IMR-90 (cell line): ENCODE data around the gene SLC27A6. TPM values are rescaled to one million over a fixed set of nuclear protein-coding genes. Genes with fewer than 3 reads are reported as not detected.

Experiments used
- ATAC-seq: fragments of 200-7000 bp; cut with Tn5 transposase; 2 replicates; pipeline ENCODE4 v1.9.1; 2020; ENCODE audit warnings: low read depth, mild to moderate bottlenecking, moderate library complexity
- BruUV-seq: library from RNA; stranded (reverse); fragments of 400-500 nt; replicated peaks from 2 replicates; lab custom pipeline; 2021; lab: Mats Ljungman, UMichigan
- CTCF ChIA-PET: fragments of 300-600 bp; formaldehyde crosslinking; extraction: SDS; loops from one replicate; lab custom pipeline; 2021; ENCODE audit warnings: antibody characterized with exemption; lab: Yijun Ruan, JAX
- POLR2A ChIA-PET: fragments of 300-600 bp; sonication (Branson Sonifier 250); formaldehyde crosslinking; loops from one replicate; lab custom pipeline; 2022; ENCODE audit warnings: antibody characterized with exemption; ENCODE audit not compliant: unreplicated experiment; lab: Charles Lee
- DNase-seq: peaks from one replicate; pipeline ENCODE4 v3.0.0; 2013
- H2AFZ ChIP-seq: replicated peaks from 2 replicates; pipeline ENCODE3; 2013; ENCODE audit warnings: low read length, mild to moderate bottlenecking; ENCODE audit not compliant: poor library complexity
- H2AK5ac ChIP-seq: 2 replicates; pipeline ENCODE4 v1.6.1; 2013; ENCODE audit warnings: low read depth, low read length, inconsistent platforms
- H2AK9ac ChIP-seq: replicated peaks from 2 replicates; pipeline ENCODE3; 2013; ENCODE audit warnings: mild to moderate bottlenecking, low read depth, low read length, moderate library complexity; ENCODE audit not compliant: poor library complexity
- H2BK120ac ChIP-seq: 2 replicates; pipeline ENCODE4 v1.6.1; 2013; ENCODE audit warnings: low read depth, low read length, inconsistent platforms
- H2BK15ac ChIP-seq: 3 replicates; pipeline ENCODE4 v1.6.1; 2013; ENCODE audit warnings: low read depth, low read length, inconsistent platforms
- H2BK20ac ChIP-seq: 2 replicates; pipeline ENCODE4 v1.6.1; 2013; ENCODE audit warnings: low read depth, mild to moderate bottlenecking, inconsistent platforms, low read length, moderate library complexity
- H2BK5ac ChIP-seq: 2 replicates; pipeline ENCODE4 v1.6.1; 2013; ENCODE audit warnings: mild to moderate bottlenecking, low read depth, low read length, inconsistent platforms; ENCODE audit not compliant: poor library complexity, severe bottlenecking
- H3K14ac ChIP-seq: replicated peaks from 2 replicates; pipeline ENCODE4 v1.6.1; 2013; ENCODE audit warnings: low read depth, low read length, inconsistent platforms
- H3K18ac ChIP-seq: 2 replicates; pipeline ENCODE4 v1.6.1; 2013; ENCODE audit warnings: low read depth, low read length, control low read depth
- H3K23ac ChIP-seq: 2 replicates; pipeline ENCODE4 v1.6.1; 2013; ENCODE audit warnings: low read depth, low read length, inconsistent platforms
- H3K27ac ChIP-seq: 2 replicates; pipeline ENCODE4 v1.5.1; 2013; ENCODE audit warnings: mild to moderate bottlenecking, control low read depth, low read length; ENCODE audit not compliant: insufficient read depth
- H3K27me3 ChIP-seq: 2 replicates; pipeline ENCODE4 v1.6.1; 2013; ENCODE audit warnings: low read length; ENCODE audit not compliant: control insufficient read depth, insufficient read depth
- H3K36me3 ChIP-seq: 2 replicates; pipeline ENCODE4 v1.6.1; 2013; ENCODE audit warnings: low read length, mixed read lengths; ENCODE audit not compliant: control insufficient read depth, insufficient read depth
- H3K4ac ChIP-seq: 2 replicates; pipeline ENCODE4 v1.6.1; 2013; ENCODE audit warnings: low read depth, low read length, inconsistent platforms
- H3K4me1 ChIP-seq: 2 replicates; pipeline ENCODE4 v1.6.1; 2013; ENCODE audit warnings: low read length, mixed read lengths; ENCODE audit not compliant: control insufficient read depth, insufficient read depth
- H3K4me2 ChIP-seq: 2 replicates; pipeline ENCODE4 v1.6.1; 2013; ENCODE audit warnings: low read depth, mild to moderate bottlenecking, control low read depth, low read length, moderate library complexity
- H3K4me3 ChIP-seq: 2 replicates; pipeline ENCODE4 v1.5.1; 2013; ENCODE audit warnings: low read depth, mild to moderate bottlenecking, control low read depth, low read length, moderate library complexity; ENCODE audit not compliant: insufficient read depth
- H3K56ac ChIP-seq: 2 replicates; pipeline ENCODE4 v1.6.1; 2013; ENCODE audit warnings: low read length, inconsistent platforms; ENCODE audit not compliant: insufficient read depth; ENCODE audit errors: extremely low read depth
- H3K79me1 ChIP-seq, 2 experiments: 2 replicates each; pipeline ENCODE4 v1.6.1; 2013; ENCODE audit warnings: low read length in 2 of 2, inconsistent platforms in 1 of 2, low read depth in 1 of 2
- H3K9ac ChIP-seq: 2 replicates; pipeline ENCODE4 v1.6.1; 2013; ENCODE audit warnings: low read depth, low read length, control low read depth
- H3K9me1 ChIP-seq: 2 replicates; pipeline ENCODE4 v1.6.1; 2013; ENCODE audit warnings: low read length, inconsistent platforms; ENCODE audit not compliant: insufficient read depth
- H3K9me3 ChIP-seq: 2 replicates; pipeline ENCODE4 v1.6.1; 2013; ENCODE audit warnings: low read length; ENCODE audit not compliant: control insufficient read depth, insufficient read depth
- H4K20me1 ChIP-seq: 2 replicates; pipeline ENCODE4 v1.6.1; 2013; ENCODE audit warnings: low read length, inconsistent platforms; ENCODE audit not compliant: insufficient read depth
- H4K5ac ChIP-seq: 2 replicates; pipeline ENCODE4 v1.6.1; 2013; ENCODE audit warnings: mild to moderate bottlenecking, low read depth, low read length, control low read depth
- H4K8ac ChIP-seq, 2 experiments: 2 replicates each; pipeline ENCODE4 v1.6.1; 2013; ENCODE audit warnings: low read depth in 2 of 2, low read length in 2 of 2, control low read depth in 1 of 2, inconsistent platforms in 1 of 2
- H4K91ac ChIP-seq: 2 replicates; pipeline ENCODE4 v1.6.1; 2013; ENCODE audit warnings: low read depth, low read length, inconsistent platforms; ENCODE audit not compliant: insufficient read depth
- BHLHE40 ChIP-seq: fragments of 150-350 bp; IDR thresholded peaks from 2 replicates; pipeline ENCODE4 v1.6.1; 2016; ENCODE audit warnings: mild to moderate bottlenecking, low read depth, low read length
- CEBPB ChIP-seq: IDR thresholded peaks from 2 replicates; pipeline ENCODE4 v1.6.1; 2012; ENCODE audit warnings: low read depth, low read length, improper control_type of control experiment
- CHD1 ChIP-seq: IDR thresholded peaks from 2 replicates; pipeline ENCODE4 v1.6.1; 2012; ENCODE audit warnings: low read depth, low read length, improper control_type of control experiment
- ELK1 ChIP-seq: fragments of 150-350 bp; IDR thresholded peaks from 2 replicates; pipeline ENCODE4 v1.6.1; 2016; ENCODE audit warnings: low read depth, mild to moderate bottlenecking, low read length, moderate library complexity, borderline replicate concordance
- FOS ChIP-seq: fragments of 150-350 bp; IDR thresholded peaks from 2 replicates; pipeline ENCODE4 v1.6.1; 2016; ENCODE audit warnings: low read depth, low read length
- MAFK ChIP-seq: IDR thresholded peaks from 2 replicates; pipeline ENCODE4 v1.6.1; 2012; ENCODE audit warnings: low read depth, low read length, improper control_type of control experiment
- MAZ ChIP-seq: IDR thresholded peaks from 2 replicates; pipeline ENCODE4 v1.6.1; 2012; ENCODE audit warnings: low read depth, mild to moderate bottlenecking, low read length, improper control_type of control experiment, moderate library complexity, borderline replicate concordance
- MXI1 ChIP-seq: IDR thresholded peaks from 2 replicates; pipeline ENCODE4 v1.6.1; 2012; ENCODE audit warnings: low read depth, mild to moderate bottlenecking, low read length, moderate library complexity, borderline replicate concordance
- NFE2L2 ChIP-seq: fragments of 150-350 bp; IDR thresholded peaks from 2 replicates; pipeline ENCODE4 v1.6.1; 2016; ENCODE audit warnings: low read depth, mild to moderate bottlenecking, low read length
- POLR2A ChIP-seq: IDR thresholded peaks from 2 replicates; pipeline ENCODE4 v1.6.1; 2012; ENCODE audit warnings: mild to moderate bottlenecking, low read depth, low read length
- RAD21 ChIP-seq: IDR thresholded peaks from 2 replicates; pipeline ENCODE4 v1.6.1; 2012; ENCODE audit warnings: low read length, improper control_type of control experiment
- RCOR1 ChIP-seq: IDR thresholded peaks from 2 replicates; pipeline ENCODE4 v1.6.1; 2012; ENCODE audit warnings: mild to moderate bottlenecking, low read length, improper control_type of control experiment; ENCODE audit not compliant: insufficient replicate concordance
- RFX5 ChIP-seq: IDR thresholded peaks from 2 replicates; pipeline ENCODE4 v1.8.0; 2012; ENCODE audit warnings: low read depth, mild to moderate bottlenecking, low read length, moderate library complexity
- SMC3 ChIP-seq: fragments of 150-350 bp; IDR thresholded peaks from 2 replicates; pipeline ENCODE4 v1.6.1; 2016; ENCODE audit warnings: low read depth, mild to moderate bottlenecking, antibody characterized with exemption, low read length, moderate library complexity
- WGBS, 2 experiments: methylation state at CpG; one replicate each; pipeline versions ENCODE4 v1.1.5 to v1.1.7; 2013; ENCODE audit warnings: missing lambda C conversion rate in 2 of 2; ENCODE audit not compliant: insufficient read length in 1 of 2; ENCODE audit errors: extremely low coverage in 2 of 2; 5-methylcytosine and 5-hydroxymethylcytosine counted together
- dilution Hi-C: fragments of 300-500 bp; cut with HindIII; formaldehyde crosslinking; loops from one replicate; pipeline ENCODE4 v1.14.3; 2018; ENCODE audit warnings: low sequenced_read_pairs; ENCODE audit not compliant: unreplicated experiment
- in situ Hi-C: fragments of 300-500 bp; cut with MboI; formaldehyde crosslinking; loops from 3 replicates; pipeline ENCODE4 v1.14.3; 2019; ENCODE audit warnings: low sequenced_read_pairs, inconsistent platforms, mixed read lengths
- intact Hi-C: fragments of 100-400 bp; cut with micrococcal nuclease; formaldehyde crosslinking; loops from 2 replicates; pipeline ENCODE4 v1.10.0; 2022
- polyA plus RNA-seq, 3 experiments: library from polyadenylated mRNA; depleted of rRNA; stranded (reverse); fragments of >200 nt; gene quantifications; 2 replicates each; pipeline ENCODE4 v1.2.3, GENCODE V29; 2012; ENCODE audit warnings: low replicate concordance in 1 of 3
- total RNA-seq: library from RNA; depleted of rRNA; stranded (reverse); fragments of >200 nt; gene quantifications from 2 replicates; pipeline ENCODE4 v1.2.3, GENCODE V29; 2012
- TF ChIP-seq, protein P1 (sequence below): conservative IDR thresholded peaks from 2 replicates; pipeline ENCODE4 v1.5.1; 2012; ENCODE audit warnings: mild to moderate bottlenecking, low read depth, low read length, improper control_type of control experiment
- TF ChIP-seq, protein P2 (sequence below): fragments of 150-350 bp; IDR thresholded peaks from 2 replicates; pipeline ENCODE4 v1.6.1; 2017; ENCODE audit warnings: mild to moderate bottlenecking, antibody characterized with exemption, low read length, low read depth

Gene SLC27A6
- total and polyA plus RNA-seq, 2 of the 4 experiments (the other 2 are of a cell fraction): under 0.01 to 0.02 TPM

DNA sequence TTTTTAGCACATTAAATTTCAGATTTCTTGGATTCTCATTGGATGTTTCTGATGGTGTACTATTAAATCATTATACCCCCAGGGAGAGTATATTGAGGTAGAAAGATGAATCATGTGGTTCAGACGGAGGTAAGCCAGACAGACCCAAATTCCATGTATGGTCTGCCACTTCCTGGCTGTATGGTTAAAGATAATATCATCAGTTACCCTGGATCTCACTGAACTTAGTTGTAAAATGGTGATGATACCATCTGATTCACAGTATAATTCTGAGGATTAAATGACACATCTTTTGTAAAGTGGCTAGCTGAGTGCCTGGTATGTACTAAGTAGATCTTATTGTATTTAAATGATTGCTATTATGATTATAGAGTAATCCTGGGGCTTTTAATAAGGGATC lies 9.3 kb downstream of the SLC27A6 start:
- no peak overlapping the region for H2AFZ ChIP-seq
- H3K36me3 ChIP-seq: no peaks in the 10 kb centered on the region
- no peak overlapping the region for H2BK15ac ChIP-seq
- H3K4me2 ChIP-seq: no peak overlapping the region
- ATAC-seq (no peak), DNase-seq (no peak)
- H2AK9ac ChIP-seq: no peak overlapping the region
- no peak overlapping the region for H2BK5ac ChIP-seq
- no peak overlapping the region for H4K5ac ChIP-seq
- no peak overlapping the region for H2AK5ac ChIP-seq
- POLR2A ChIA-PET: no interaction called here
- H3K4ac ChIP-seq: no peak overlapping the region
- no peak overlapping the region for H3K9ac ChIP-seq
- dilution Hi-C loops (no loop called here), in situ Hi-C loops (no loop called here), intact Hi-C loops (no loop called here)
- no peak overlapping the region for H3K56ac ChIP-seq
- H4K8ac ChIP-seq: no peak overlapping the region
- H3K23ac ChIP-seq: no peak overlapping the region
- CTCF ChIA-PET: no interaction called here
- H3K9me1 ChIP-seq: no peaks in the 10 kb centered on the region
- no peak overlapping the region for H3K18ac ChIP-seq
- H3K79me1 ChIP-seq: no peaks in the 10 kb centered on the region
- no peak overlapping the region for H3K4me3 ChIP-seq
- H4K20me1 ChIP-seq: no peaks in the 10 kb centered on the region
- H3K27ac ChIP-seq: no peak overlapping the region
- no peaks in the 10 kb centered on the region for H3K27me3 ChIP-seq
- no CpG with 5 or more reads among the region's 1 CpG for WGBS, 2 experiments
- BruUV-seq: no TSS peak
- H3K14ac ChIP-seq: no peak overlapping the region
- no peak overlapping the region for H2BK120ac ChIP-seq
- no peak overlapping the region for H2BK20ac ChIP-seq
- H3K4me1 ChIP-seq: no peaks in the 10 kb centered on the region
- no peak overlapping the region for H4K91ac ChIP-seq
- H3K9me3 ChIP-seq: no peaks in the 10 kb centered on the region
- TF ChIP-seq FOS (no peak), RCOR1 (no peak), POLR2A (no peak), RAD21 (no peak), RFX5 (no peak), MAZ (no peak), MXI1 (no peak), MAFK (no peak), NFE2L2 (no peak), CHD1 (no peak), BHLHE40 (no peak), SMC3 (no peak), ELK1 (no peak), CEBPB (no peak)
- TF ChIP-seq, protein P1, sequence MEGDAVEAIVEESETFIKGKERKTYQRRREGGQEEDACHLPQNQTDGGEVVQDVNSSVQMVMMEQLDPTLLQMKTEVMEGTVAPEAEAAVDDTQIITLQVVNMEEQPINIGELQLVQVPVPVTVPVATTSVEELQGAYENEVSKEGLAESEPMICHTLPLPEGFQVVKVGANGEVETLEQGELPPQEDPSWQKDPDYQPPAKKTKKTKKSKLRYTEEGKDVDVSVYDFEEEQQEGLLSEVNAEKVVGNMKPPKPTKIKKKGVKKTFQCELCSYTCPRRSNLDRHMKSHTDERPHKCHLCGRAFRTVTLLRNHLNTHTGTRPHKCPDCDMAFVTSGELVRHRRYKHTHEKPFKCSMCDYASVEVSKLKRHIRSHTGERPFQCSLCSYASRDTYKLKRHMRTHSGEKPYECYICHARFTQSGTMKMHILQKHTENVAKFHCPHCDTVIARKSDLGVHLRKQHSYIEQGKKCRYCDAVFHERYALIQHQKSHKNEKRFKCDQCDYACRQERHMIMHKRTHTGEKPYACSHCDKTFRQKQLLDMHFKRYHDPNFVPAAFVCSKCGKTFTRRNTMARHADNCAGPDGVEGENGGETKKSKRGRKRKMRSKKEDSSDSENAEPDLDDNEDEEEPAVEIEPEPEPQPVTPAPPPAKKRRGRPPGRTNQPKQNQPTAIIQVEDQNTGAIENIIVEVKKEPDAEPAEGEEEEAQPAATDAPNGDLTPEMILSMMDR: no peak
- TF ChIP-seq, protein P2, sequence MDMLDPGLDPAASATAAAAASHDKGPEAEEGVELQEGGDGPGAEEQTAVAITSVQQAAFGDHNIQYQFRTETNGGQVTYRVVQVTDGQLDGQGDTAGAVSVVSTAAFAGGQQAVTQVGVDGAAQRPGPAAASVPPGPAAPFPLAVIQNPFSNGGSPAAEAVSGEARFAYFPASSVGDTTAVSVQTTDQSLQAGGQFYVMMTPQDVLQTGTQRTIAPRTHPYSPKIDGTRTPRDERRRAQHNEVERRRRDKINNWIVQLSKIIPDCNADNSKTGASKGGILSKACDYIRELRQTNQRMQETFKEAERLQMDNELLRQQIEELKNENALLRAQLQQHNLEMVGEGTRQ: no peak
